HEK293 (cell line): ENCODE results near the gene SPATA31C2.

Source experiments
- CTCF ChIA-PET: fragments of 350-600 bp; formaldehyde crosslinking; extraction: SDS; loops from one replicate; lab custom pipeline; 2021; ENCODE audit warnings: antibody characterized with exemption; lab: Yijun Ruan, JAX
- POLR2A ChIA-PET: fragments of 300-600 bp; formaldehyde crosslinking; extraction: SDS; loops from one replicate; lab custom pipeline; 2020; ENCODE audit warnings: antibody characterized with exemption, inconsistent platforms; lab: Yijun Ruan, JAX
- H3K27ac ChIP-seq: fragments of 200-500 bp; sonication (Bioruptor generic); 2 replicates; pipeline ENCODE4 v1.5.1; 2014; ENCODE audit warnings: low read depth, low read length, control low read depth, inconsistent platforms; ENCODE audit errors: extremely low read depth
- H3K36me3 ChIP-seq, 2 experiments: fragments of 200-500 bp in 1 of 2; sonication (Bioruptor generic) in 1 of 2; 1 replicate in 1 of 2; 2 replicates in 1 of 2; pipeline ENCODE4 v1.5.1; 2014 to 2017; ENCODE audit warnings: inconsistent platforms in 2 of 2, low read length in 2 of 2; ENCODE audit not compliant: control insufficient read depth in 2 of 2, insufficient read depth in 1 of 2
- H3K4me1 ChIP-seq: fragments of 200-500 bp; sonication (Bioruptor generic); 2 replicates; pipeline ENCODE4 v1.5.1; 2014; ENCODE audit warnings: mild to moderate bottlenecking, low read length, inconsistent platforms; ENCODE audit not compliant: control insufficient read depth, insufficient read depth
- H3K4me3 ChIP-seq: 2 replicates; pipeline ENCODE4 v1.5.1; 2011; ENCODE audit warnings: low read depth, mild to moderate bottlenecking, control low read depth, low read length, moderate library complexity
- H3K9me3 ChIP-seq: fragments of 200-500 bp; sonication (Bioruptor generic); 2 replicates; pipeline ENCODE4 v1.5.1; 2014; ENCODE audit warnings: low read depth, low read length, inconsistent platforms; ENCODE audit not compliant: control insufficient read depth, insufficient read depth
- MEIS1 ChIP-seq: sonication (generic); formaldehyde crosslinking; IDR thresholded peaks from 2 replicates; pipeline ENCODE4 v1.8.1; 2022; ENCODE audit warnings: missing genetic modification reagents, mild to moderate bottlenecking, borderline replicate concordance
- MZF1 ChIP-seq: fragments of 450-650 bp; formaldehyde crosslinking; IDR thresholded peaks from 2 replicates; pipeline ENCODE4 v1.5.1; 2017; ENCODE audit warnings: missing biosample characterization, missing genetic modification characterization, borderline replicate concordance
- REPIN1 ChIP-seq: fragments of 450-650 bp; formaldehyde crosslinking; IDR thresholded peaks from 2 replicates; pipeline ENCODE4 v1.5.1; 2017; ENCODE audit warnings: missing biosample characterization, missing genetic modification characterization, low read depth
- SALL2 ChIP-seq: fragments of 450-650 bp; formaldehyde crosslinking; IDR thresholded peaks from 2 replicates; pipeline ENCODE4 v1.5.0; 2017; ENCODE audit warnings: missing biosample characterization, mild to moderate bottlenecking, missing genetic modification characterization, borderline replicate concordance
- SP2 ChIP-seq: fragments of 450-650 bp; formaldehyde crosslinking; IDR thresholded peaks from 2 replicates; pipeline ENCODE4 v1.5.1; 2016; ENCODE audit warnings: missing biosample characterization, missing genetic modification characterization
- SP7 ChIP-seq: fragments of 450-650 bp; formaldehyde crosslinking; IDR thresholded peaks from 2 replicates; pipeline ENCODE4 v1.5.1; 2016; ENCODE audit warnings: missing biosample characterization, missing genetic modification characterization
- TRIM28 ChIP-seq: IDR thresholded peaks from 2 replicates; pipeline ENCODE4 v1.6.1; 2011; ENCODE audit warnings: low read length, control low read depth, borderline replicate concordance
- ZBTB1 ChIP-seq: fragments of 450-650 bp; formaldehyde crosslinking; IDR thresholded peaks from 2 replicates; pipeline ENCODE4 v1.5.1; 2016; ENCODE audit warnings: missing biosample characterization, missing genetic modification characterization
- ZBTB48 ChIP-seq: fragments of 450-650 bp; formaldehyde crosslinking; IDR thresholded peaks from 2 replicates; pipeline ENCODE4 v1.5.1; 2016; ENCODE audit warnings: missing biosample characterization, missing genetic modification characterization
- ZEB2 ChIP-seq: fragments of 450-650 bp; formaldehyde crosslinking; IDR thresholded peaks from 2 replicates; pipeline ENCODE4 v1.5.1; 2016; ENCODE audit warnings: missing biosample characterization, missing genetic modification characterization
- ZNF140 ChIP-seq: fragments of 450-650 bp; formaldehyde crosslinking; IDR thresholded peaks from 2 replicates; pipeline ENCODE4 v1.5.1; 2016; ENCODE audit warnings: missing biosample characterization, missing genetic modification characterization
- ZNF174 ChIP-seq: fragments of 450-650 bp; formaldehyde crosslinking; IDR thresholded peaks from 2 replicates; pipeline ENCODE4 v1.5.0; 2017; ENCODE audit warnings: missing biosample characterization, mild to moderate bottlenecking, missing genetic modification characterization
- ZNF184 ChIP-seq: fragments of 450-650 bp; IDR thresholded peaks from 2 replicates; pipeline ENCODE4 v1.5.1; 2018; ENCODE audit warnings: missing biosample characterization, mild to moderate bottlenecking, missing genetic modification characterization
- ZNF202 ChIP-seq: fragments of 450-650 bp; formaldehyde crosslinking; IDR thresholded peaks from 2 replicates; pipeline ENCODE4 v1.5.1; 2016; ENCODE audit warnings: missing biosample characterization, missing genetic modification characterization, borderline replicate concordance
- ZNF302 ChIP-seq: fragments of 450-650 bp; formaldehyde crosslinking; IDR thresholded peaks from 2 replicates; pipeline ENCODE4 v1.5.1; 2016; ENCODE audit warnings: missing biosample characterization, missing genetic modification characterization, low read depth
- ZNF510 ChIP-seq: fragments of 450-650 bp; formaldehyde crosslinking; IDR thresholded peaks from 2 replicates; pipeline ENCODE4 v1.5.1; 2018; ENCODE audit warnings: mild to moderate bottlenecking, missing genetic modification characterization, missing biosample characterization; ENCODE audit not compliant: insufficient replicate concordance
- ZNF600 ChIP-seq: fragments of 450-650 bp; formaldehyde crosslinking; IDR thresholded peaks from 2 replicates; pipeline ENCODE4 v1.5.1; 2016; ENCODE audit warnings: missing biosample characterization, missing genetic modification characterization
- ZNF777 ChIP-seq: fragments of 450-650 bp; formaldehyde crosslinking; IDR thresholded peaks from 2 replicates; pipeline ENCODE4 v1.5.1; 2017; ENCODE audit warnings: missing biosample characterization, missing genetic modification characterization, borderline replicate concordance
- ZNF791 ChIP-seq: fragments of 450-650 bp; formaldehyde crosslinking; IDR thresholded peaks from 2 replicates; pipeline ENCODE4 v1.5.1; 2016; ENCODE audit warnings: missing biosample characterization, missing genetic modification characterization
- ZSCAN16 ChIP-seq: fragments of 450-650 bp; formaldehyde crosslinking; IDR thresholded peaks from 2 replicates; pipeline ENCODE4 v1.5.1; 2016; ENCODE audit warnings: missing biosample characterization, missing genetic modification characterization
- ZSCAN30 ChIP-seq: fragments of 450-650 bp; IDR thresholded peaks from 2 replicates; pipeline ENCODE4 v1.5.1; 2018; ENCODE audit warnings: missing biosample characterization, mild to moderate bottlenecking, missing genetic modification characterization, moderate library complexity
- TF ChIP-seq, protein P1 (sequence below): fragments of 450-650 bp; formaldehyde crosslinking; IDR thresholded peaks from 2 replicates; pipeline ENCODE4 v1.5.1; 2016; ENCODE audit warnings: missing biosample characterization, missing genetic modification characterization

SPATA31C2 gene

DNA sequence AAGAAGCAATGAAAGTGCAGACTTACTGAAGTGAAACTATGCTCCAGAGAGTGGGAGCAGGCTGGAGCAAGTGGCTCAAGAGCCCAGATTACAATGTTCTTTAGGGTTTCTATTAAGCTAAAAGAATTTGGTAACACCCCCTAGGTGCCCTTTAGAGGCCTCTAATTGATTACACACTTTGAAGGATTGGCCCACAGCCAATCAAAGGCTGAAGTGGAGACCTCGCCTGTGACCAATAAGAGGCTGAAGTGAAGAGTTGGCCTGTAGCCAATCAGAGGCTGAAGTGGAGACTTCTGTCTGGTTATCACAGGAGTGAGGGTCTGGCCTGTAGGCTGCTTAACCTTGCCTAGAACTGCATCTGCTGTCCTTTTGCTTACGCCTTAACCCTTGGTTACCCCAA lies 46.7 kb upstream of the SPATA31C2 start:
- H3K4me1 ChIP-seq: no peaks in the 10 kb centered on the region
- no peaks in the 10 kb centered on the region for H3K9me3 ChIP-seq
- H3K36me3 ChIP-seq: no peaks in the 10 kb centered on the region
- TF ChIP-seq ZBTB48: no peak
- TF ChIP-seq ZNF174 (tag by site-specific recombination): no peak
- no peak for TF ChIP-seq TRIM28
- no peak for TF ChIP-seq MZF1
- no peak for TF ChIP-seq SP2
- TF ChIP-seq ZNF140 (tag by site-specific recombination): no peak
- no peak for TF ChIP-seq SP7 (tag by site-specific recombination)
- TF ChIP-seq, all 188 proteins: peak for 0
- H3K27ac ChIP-seq: no peak overlapping the region
- ChIA-PET POLR2A (no interaction called here), CTCF (no interaction called here)
- H3K4me3 ChIP-seq: no peak overlapping the region

DNA sequence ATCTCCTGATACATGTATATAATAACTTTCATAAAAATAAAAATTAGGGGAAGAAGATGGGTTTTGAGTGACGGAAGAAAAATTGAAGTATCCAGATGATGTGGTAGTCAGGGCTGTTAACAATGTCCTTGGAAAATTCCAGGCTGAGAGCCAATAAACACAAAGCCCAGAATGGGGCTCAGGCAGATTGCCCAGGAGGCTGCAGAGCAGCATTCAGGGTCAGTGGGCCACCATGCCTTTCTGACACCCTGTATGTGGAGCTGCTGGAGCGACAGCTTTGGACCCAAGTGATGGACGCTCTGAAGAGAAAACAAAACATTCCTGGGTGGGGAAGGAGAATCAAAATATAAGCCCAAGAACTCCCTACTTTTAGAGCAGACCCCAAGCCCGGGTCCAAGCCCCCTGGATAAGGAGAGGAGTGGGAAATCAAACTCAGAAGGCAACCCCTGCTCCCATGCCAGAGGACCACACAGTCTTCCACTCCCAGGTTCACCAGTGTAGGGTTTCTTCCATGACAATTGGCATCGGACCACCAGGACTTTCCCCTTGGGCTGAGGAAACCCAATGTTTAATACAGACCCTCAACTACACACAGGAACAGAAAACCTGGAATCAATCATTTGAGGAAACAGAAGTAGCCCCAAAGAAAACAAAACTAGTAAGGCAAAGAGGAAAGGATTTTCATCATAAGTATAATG lies 45.7 kb upstream of the SPATA31C2 start:
- ChIA-PET POLR2A (no interaction called here), CTCF (no interaction called here)
- Histone ChIP-seq H3K4me3 (no peak overlapping the region), H3K4me1 (no peaks in the 10 kb centered on the region), H3K27ac (no peak overlapping the region), H3K36me3 (no peaks in the 10 kb centered on the region), H3K9me3 (no peaks in the 10 kb centered on the region)
- TF ChIP-seq ZNF302 (tag by site-specific recombination) (no peak), MEIS1 (CRISPR knock-in tag) (no peak)

DNA sequence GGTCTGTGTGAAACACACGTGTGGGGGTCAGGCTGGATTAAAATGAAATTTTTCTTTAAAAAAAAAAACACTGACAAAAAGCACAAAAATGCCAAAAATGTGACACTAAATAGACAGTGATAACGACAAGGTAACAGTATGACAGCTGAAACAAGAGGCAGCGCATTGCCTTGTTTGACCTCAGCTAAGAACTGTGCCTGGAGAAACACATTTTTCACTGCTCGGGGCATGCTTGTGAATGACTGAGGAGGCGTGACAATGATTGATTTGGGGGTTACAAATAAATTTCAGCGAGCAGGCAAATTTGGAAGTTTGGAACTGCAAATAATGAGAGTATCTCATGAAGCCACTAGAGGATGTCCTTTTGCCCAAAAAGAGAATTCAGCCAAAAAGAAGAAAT lies 44.2 kb upstream of the SPATA31C2 start:
- CTCF ChIA-PET: interaction anchor here (0.6 kb wide), 1 partner anchor 377 kb away, joined by 5 read pairs; no protein-coding TSS in a partner anchor
- POLR2A ChIA-PET: no interaction called here
- no peak overlapping the region for H3K27ac ChIP-seq

DNA sequence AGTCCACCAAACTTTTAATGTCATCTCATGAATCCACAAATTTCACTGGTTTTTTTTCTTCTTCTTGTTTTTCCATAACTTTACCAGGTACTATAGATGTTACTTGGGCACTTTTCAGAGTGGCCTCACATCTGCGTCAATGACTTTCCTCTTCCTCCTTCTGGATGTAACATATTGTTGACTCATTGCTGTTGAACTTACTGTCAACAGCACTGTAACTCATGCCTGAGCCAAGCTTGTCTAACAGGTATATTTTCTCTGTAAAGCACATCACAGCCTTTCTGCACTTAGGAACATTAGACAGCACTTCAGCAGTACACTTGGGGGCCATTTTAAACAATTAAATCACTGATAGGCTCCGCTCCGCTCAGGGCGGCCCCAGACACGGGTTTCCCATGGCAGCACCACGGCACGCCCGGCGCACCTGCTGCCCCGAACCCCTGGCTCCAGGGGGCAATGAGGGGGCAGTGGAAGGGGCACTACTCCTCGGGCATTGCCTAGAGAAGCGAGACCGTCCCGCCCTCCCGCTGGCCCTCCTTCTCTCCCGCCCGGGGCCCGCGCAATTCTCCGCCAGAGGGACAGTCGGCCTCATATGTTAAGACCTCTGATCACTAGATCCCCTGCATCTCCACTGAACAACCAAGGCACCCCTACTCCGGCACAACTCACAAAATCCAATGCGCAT lies 41.9 kb upstream of the SPATA31C2 start:
- H3K4me1 ChIP-seq: no peaks in the 10 kb centered on the region
- ChIA-PET CTCF (interaction anchor here (0.8 kb wide), 1 partner anchor 9 kb away, joined by 3 read pairs; no protein-coding TSS in a partner anchor), POLR2A (no interaction called here)
- H3K9me3 ChIP-seq: no peaks in the 10 kb centered on the region
- no peaks in the 10 kb centered on the region for H3K36me3 ChIP-seq
- no peak overlapping the region for H3K4me3 ChIP-seq
- no peak overlapping the region for H3K27ac ChIP-seq
- TF ChIP-seq SALL2 (tag by site-specific recombination) (no peak), TRIM28 (no peak), ZSCAN16 (tag by site-specific recombination) (no peak), ZNF791 (tag by site-specific recombination) (no peak), REPIN1 (tag by site-specific recombination) (no peak), ZNF184 (tag by site-specific recombination) (no peak), ZEB2 (no peak)

More for the DNA sequence above, 44.2 kb upstream of the SPATA31C2 start:
- Histone ChIP-seq H3K36me3 (no peaks in the 10 kb centered on the region), H3K4me1 (no peaks in the 10 kb centered on the region), H3K4me3 (no peak overlapping the region), H3K9me3 (no peaks in the 10 kb centered on the region)
- no peak for TF ChIP-seq ZNF202 (tag by site-specific recombination)
- TF ChIP-seq ZSCAN30 (tag by site-specific recombination): no peak
- TF ChIP-seq, protein P1, sequence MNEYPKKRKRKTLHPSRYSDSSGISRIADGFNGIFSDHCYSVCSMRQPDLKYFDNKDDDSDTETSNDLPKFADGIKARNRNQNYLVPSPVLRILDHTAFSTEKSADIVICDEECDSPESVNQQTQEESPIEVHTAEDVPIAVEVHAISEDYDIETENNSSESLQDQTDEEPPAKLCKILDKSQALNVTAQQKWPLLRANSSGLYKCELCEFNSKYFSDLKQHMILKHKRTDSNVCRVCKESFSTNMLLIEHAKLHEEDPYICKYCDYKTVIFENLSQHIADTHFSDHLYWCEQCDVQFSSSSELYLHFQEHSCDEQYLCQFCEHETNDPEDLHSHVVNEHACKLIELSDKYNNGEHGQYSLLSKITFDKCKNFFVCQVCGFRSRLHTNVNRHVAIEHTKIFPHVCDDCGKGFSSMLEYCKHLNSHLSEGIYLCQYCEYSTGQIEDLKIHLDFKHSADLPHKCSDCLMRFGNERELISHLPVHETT (tag by site-specific recombination): no peak
- TF ChIP-seq ZNF600 (tag by site-specific recombination): no peak
- no peak for TF ChIP-seq ZNF510 (tag by site-specific recombination)
- TF ChIP-seq ZNF777: no peak
- TF ChIP-seq ZBTB1 (tag by site-specific recombination): no peak
